GM18909 (cell line): ENCODE results near the gene CMTM2.
"Not testable (repeated sequence)": the region's sequence is repeated elsewhere in the genome, so short reads cannot be mapped to it uniquely, and the experiment has no call there.

ENCODE experiments used
- ATAC-seq: cut with Tn5 transposase; IDR thresholded peaks from one replicate; pipeline ENCODE4 v1.9.1; 2021; ENCODE audit warnings: mild to moderate bottlenecking; ENCODE audit not compliant: unreplicated experiment, poor library complexity

The CMTM2 gene

DNA sequence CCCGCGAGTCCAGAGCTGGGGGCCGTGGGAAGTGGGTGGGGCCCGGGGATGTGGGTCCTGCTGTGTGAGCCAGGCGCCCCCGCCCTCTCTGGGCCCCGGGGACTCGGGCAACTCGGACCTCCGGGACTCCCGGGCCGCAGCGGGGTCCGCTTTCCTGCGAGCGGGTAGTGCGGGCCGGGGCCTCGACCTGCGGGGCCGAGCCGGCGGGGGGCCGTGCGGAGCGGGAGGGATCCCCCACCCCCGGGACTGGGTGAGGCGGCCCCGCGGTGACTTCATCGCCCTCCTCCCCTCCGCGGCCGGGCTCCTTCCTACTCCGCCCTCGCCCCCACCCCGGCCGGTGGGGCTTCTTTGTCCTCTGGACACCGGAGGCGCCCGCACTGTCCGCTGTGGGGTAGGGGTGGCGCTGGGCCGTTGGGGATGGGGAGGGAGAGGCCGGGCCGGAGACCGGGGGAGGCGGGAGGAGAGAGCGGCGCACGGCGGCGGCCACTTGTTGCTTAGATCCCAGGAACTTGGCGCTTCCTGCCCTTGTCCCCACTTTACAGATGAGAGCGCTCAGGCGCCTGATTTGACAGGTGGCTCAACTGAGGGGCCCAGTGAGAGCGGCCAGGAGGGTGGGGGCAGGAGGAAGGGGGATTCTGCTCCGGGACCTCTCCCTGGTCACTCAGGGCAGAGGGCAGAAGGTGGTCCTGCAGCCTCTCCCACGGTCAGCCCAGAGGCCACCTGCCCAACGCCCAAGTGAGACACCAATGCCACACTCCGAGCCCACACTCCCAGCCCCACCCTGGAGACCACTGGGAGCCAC, 26.1 kb downstream of the CMTM2 start:
- peak; percentile 7 for ATAC-seq

DNA sequence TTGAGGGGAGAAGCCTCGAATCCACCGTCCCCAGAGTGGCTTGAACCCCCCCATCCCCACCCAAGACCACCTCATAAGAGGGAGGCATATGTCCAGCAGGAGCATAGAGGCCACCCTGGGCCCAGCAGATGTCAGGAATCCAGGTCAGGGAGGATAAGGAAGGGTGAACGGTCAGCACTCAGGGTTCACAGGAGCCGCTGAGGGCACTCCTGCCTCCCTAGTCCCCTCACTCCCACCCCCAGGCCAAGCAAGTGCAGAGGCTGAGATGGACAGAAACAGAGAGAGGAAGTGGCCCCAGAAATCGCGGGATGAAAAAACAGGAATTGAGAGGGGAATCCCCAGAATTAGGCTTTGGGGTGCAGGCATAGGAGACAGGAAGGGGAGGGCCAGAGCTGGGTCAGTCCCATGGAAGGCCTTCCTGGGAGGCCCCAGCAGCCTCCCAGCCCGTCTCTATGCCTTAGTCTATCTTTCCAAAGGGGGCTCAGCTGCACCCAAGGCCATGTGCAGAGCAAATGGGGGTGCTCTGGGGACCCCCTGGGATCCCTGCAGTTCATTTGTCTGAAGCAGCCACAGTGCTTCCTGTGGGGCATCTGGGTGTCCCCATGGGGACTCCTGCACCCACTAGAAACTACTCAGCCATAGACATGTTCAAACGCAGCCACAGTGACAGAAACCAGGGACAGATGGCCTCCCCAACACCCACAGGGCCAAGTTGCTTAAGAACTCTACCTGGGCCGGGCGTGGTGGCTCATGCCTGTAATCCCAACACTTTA, 26.9 kb downstream of the CMTM2 start:
- peak; percentile 64 for ATAC-seq

DNA sequence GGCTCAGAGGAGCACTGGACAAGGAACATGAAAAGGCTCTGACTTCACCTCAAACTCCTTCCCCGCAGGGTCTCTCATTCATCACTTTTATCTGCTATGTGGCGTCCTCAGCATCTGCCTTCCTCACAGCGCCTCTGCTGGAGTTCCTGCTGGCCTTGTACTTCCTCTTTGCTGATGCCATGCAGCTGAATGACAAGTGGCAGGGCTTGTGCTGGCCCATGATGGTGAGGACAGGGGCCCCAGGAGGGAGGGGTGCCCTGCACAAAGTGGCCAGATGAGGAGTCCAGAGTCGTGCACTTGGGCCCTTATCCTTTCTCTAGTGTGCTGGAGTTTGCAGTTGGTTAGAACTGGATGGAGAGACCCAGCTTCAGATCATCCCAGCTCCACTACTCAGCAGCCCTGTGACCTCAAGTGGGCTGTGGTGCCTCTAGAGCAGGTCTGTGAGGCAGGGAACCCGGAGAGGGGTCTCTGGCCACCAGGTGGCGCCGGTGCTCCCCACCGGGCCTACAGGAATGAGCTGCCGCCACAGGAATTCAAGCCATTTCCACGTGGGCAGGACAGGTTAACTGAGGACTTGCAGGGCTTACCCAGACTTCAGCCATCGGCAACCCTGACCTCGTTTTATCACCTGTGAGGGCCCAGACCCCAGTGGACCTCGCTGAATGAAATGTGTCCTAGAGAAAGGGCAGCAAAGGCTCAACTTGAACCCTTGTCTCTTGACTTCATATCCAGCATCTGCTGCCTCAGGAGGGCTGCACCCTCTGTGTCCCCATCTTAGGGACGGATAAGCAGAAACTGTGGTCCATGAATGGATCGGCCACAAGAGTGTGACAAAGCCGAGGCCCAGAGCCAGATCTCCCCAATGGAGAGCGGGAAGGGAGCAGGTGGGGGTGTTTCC, 29.2 kb downstream of the CMTM2 start:
- ATAC-seq: peak; percentile 42

DNA sequence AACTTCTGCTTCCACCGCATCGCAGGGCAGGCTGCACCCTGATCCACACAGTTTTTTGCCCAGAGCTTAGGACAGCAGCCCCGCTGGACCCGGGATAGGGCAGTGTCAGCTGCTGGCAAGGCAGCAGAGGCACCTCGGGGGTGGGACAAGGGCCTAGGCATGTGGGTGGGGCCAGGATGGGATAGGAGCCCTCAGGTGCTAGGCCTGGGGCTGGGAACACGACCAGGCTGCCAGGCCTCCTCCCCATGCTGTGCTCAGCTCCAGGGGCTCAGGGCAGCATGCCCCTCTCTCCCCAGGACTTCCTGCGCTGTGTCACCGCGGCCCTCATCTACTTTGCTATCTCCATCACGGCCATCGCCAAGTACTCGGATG, 29.9 kb downstream of the CMTM2 start:
- no peak for ATAC-seq

DNA sequence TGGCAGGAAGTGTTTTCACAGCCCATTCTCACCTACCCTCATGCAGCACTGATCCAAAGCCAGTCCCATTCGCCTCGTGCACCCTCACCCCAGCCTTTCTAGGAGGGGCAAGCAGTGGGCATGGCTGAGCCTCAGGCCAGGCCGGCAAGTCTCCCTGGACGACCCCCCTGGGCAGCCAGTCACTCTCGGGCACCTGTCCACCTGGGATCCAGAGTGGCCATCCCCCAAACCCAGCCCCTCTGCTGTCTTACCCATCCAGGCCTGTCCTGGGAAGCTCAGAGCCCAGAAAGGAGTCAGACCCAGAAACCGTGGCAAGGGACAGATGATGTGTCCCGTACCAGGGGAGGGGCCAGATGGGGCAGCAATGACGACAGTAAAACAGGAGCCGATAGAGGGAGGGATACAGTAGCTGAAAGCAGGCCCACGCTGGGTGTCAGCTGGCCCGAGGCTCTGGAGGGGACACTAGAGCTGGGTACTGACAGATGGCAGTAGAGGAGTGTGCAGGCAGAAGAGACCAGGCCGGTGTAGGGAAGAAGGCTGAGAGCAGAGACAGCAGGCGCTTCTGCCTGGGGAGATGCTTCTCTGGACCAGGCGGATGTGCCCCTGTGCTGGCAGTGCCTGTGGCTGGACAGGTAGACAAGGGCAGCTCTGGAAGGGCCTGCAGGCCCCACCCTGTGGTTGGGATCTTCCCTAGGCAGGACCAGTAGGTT, 31.0 kb downstream of the CMTM2 start:
- ATAC-seq: no peak

DNA sequence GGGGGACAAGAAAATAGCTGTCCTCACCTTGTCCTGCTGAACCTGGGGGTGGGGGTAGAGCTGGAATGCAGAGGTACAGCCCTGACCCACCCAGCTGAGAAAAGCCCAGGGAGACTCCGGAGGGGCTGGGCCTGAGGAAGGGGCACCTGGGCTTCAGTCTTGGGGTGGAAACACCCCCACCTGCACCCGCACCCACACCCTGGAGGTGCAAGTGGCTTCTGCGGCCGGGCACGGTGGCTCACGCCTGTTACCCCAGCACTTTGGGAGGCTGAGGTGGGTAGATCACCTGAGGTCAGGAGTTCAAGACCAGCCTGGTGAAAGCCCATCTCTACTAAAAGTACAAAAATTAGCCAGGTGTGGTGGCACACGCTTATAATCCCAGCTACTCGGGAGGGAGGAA, 32.6 kb downstream of the CMTM2 start:
- not testable (repeated sequence) for ATAC-seq

DNA sequence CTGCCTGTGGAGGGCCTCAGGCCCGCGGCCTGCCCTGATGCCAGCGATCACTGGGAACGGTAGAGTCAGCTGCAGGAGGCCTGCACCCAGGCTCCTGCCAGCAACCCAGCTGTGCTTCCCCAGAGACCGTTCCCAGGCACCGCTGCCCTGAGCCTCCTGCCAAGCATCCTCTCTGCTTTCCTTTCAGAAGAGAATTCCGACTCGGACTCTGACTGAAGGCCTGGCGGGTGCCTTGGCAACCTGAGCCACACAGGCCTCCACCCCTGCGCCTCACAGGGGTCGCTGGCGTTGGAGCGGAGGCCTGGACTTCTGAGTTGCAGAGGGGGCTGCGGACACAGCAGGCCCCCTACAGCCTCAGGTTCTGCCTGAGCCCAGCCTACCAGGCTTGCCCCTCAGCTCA, 33.2 kb downstream of the CMTM2 start:
- ATAC-seq: no peak

DNA sequence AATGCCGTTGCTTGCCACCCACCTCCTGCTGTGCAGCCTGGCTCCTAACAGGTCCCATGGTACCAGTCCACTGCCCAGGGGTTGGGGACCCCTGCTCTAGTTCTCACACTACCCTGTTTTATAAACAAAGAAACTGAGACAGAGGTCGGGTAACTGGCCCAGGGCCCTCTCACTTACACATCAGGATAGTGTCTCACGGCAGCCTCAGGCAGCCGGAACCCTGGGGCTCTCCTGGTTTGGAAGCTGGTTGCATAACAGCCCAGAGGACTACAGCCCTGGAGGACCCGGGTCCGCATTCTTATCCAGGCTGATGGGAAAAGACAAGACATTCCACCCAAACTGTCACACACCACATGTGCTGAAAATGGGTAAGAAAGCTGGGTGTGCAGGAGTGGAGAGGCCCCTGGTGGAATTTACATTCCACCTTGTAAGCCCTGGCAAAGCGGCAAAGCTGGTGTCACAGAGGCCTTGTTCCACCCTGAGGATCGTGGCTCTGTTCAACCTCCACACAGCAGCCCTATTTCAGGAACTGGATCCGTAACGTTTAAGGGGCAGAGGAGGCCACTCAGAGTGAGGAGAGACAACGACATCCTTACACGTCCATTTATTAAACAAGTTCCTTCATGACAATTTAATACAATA, 35.0 kb downstream of the CMTM2 start:
- no peak for ATAC-seq

DNA sequence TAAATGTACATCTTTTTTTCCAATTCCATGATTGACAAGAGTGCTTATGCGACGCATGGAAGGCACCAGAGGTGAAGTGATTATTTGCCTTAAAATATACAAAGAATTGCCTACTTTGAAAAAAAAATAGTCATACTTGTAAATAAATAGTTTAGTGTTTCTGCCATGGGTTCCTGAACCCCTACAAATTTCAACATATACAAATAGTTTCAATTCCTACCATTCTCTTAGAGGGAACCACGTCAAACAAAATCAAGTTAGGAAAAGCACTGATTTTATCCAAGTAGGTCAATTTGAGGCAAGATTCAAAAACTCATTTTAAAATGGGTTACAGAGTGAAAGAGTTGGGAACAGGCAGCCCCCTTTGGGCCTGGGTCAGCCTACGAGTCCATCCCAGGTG, 36.9 kb downstream of the CMTM2 start:
- no peak for ATAC-seq

DNA sequence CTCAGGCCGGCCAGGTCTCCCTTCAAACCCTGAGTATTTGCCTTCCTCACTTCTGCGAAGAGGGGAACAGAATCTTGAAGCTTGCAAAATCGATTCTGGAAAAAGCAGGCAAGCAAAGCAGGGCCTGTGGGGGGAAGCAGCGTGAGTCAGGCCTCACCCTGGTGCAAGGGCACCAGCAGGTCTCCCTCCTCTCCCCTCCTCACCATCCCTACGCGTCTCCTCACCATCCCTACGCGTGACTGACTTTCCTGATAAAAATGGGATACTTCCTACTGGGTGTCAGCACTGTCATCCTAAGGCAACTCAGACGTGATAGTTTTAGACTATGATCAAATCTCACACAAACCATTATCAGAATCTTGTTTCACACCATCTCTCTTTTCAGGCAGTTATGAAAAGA, 37.3 kb downstream of the CMTM2 start:
- ATAC-seq: no peak

DNA sequence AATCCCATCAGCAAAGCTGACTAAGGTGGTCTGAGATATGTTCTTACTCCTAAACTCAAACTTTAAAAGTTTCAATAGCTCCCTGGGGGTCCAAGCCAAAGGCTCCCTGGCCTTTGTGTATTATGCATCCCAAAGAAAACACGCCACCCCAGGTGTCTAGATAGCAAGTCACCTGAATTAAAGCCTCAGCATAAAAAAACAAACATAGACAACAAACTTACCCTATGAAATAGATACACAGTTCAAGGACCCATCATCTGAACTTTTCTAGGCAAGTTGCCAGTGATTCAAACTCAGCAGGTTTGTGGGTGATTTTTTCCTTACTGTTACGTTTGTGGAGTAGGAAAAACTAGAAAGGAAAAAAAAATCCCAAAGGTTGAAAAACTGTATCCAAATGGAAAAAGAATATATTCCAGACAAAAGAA, 37.8 kb downstream of the CMTM2 start:
- ATAC-seq: no peak

DNA sequence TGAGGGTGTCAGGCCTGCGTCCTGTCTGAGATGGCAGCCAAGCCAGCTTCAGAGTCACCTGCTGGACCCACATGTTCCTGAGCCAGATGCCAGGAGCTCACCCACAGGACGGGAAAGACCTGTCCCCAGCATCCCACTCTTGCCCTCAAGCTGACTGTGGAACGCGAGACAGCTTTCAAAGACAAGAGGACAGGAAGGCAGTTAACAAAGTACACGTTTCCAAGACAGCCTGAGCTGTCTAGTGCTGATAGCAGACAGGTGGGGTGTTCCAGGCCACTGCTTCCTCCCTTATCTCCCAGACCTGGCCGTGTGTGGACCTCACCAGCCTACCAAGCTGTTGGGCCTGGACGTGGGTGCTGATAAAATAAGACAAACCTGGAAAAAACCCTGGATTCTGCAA, 38.5 kb downstream of the CMTM2 start:
- no peak for ATAC-seq

DNA sequence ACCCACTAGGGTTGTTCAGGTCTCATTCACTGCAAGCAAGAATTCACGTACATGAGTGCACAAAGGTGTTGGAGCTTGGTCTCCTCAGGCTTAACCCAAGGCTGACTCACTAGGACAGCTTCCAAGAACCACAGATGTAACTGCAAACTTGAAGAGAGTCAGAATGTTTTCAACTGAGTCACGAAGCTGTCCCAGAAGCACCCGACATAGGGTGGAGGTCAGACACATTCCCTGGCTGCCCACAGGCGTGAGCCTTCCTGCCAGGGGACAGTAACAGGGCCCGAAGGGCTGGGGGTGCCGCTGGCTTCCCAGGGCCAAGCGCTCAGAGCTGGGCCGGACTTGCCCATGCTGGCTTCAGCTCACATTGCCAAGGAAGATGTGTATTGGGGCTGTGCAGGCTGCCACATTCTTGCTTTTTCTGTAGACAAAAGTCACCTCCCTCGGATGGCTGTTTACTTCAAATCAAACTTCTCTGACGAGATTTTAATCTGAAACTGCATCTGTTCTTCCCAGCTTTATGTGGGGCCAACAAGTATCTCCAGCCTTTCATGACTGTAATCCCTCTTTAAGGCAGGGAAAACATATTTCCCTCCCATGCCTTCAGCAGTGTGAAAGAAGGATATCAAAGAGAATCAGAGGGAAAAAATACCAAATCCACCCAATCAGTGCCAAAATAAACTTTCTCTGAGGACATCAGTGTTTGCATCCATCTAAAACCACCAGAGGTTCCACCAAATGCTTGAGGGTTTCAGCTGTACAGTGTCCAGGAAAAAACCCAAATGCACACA, 39.5 kb downstream of the CMTM2 start:
- no peak for ATAC-seq

DNA sequence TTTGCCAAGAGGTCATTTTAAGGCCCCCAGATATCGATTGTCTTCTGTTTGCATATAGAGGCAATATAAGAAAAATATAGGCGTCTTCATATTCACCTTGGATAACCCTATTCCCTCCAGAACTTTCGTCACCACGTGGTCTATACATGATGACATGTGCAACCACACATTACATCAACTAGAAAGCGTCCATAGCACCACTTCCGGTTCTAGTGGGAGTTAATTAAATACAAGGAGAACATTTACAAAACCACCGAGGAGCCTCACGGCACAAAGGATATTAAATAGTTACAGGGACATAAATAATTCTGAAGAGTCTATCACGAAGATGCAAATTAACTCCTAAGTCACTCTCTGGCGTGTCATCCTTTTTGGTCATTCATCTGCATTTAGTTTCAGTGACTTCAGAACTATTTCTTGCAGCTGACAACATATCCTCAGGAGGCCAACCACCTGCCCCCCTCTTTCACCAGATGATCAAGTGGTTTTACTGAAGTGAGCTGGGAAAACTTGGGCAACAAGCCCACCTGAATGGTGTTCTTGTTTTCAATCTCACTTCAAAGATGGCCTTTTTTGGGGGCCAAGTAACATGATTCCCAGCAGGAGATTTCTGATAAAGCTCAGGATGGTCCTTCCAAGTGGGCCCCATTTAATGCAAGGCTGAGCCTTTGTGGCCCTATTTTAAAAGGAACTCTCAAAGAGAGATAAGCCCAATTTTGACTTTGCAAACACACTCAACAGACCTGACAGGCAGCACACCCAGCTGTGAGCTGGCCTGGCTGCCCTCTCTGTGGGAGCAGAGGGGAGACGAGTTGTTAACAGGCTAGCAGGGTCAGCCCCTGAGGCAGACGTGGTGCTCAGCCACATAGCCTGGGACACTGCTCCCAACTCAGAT, 40.5 kb downstream of the CMTM2 start:
- no peak for ATAC-seq

DNA sequence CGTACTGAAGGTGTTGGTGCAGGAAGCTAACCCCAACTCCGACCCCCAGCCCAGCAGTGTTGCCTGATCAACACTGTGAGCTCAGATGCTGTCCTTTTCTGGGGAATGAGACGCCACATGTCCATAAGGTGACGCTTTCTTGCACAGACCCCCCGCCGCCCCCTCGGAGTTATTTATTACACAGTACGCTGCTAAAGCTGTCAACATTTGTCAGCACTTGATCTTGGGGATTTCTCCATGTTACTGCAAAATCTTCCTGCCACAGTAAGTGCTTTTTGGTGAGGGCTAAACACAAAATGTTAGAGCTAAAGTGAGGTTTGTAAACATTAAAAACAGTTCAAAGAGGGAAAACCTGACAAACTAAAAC, 41.1 kb downstream of the CMTM2 start:
- ATAC-seq: no peak

DNA sequence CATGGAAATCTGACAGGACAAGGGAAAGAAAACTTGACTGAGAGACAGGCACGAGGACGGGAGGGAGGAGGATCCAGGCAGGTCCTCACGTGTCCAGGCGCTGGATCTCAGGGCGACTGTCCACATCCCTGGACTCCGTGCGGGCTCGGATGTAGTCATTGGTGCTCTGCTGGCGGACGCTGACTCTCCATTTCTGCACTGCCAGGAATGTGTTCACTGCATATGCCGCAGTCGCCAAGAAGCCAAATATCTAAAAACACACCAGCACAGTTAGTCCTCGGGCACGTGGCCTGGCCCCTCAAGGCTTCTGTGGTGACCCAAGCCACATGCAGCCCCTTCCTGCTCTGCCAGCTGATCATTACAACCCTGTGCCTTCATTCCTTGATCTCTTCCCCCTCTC, 42.7 kb downstream of the CMTM2 start:
- no peak for ATAC-seq

DNA sequence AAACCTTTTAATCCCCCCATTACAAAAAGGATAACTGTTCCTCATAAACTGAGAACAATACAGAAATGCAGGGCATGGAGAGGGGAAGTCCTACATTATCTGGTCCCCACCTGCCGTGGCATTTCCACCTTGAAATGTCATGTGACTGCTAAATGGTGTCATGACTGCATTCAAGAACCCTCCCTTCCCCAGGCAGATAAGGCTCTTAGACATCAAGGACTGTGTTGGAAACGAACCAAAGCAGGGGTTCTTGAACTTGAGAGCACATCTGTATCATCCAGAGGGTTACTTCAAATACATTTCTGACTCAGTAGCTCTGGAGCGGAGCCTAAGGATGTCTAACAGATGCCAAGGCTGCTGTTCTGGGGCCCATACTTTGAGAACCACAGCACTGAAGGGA, 43.6 kb downstream of the CMTM2 start:
- ATAC-seq: no peak

DNA sequence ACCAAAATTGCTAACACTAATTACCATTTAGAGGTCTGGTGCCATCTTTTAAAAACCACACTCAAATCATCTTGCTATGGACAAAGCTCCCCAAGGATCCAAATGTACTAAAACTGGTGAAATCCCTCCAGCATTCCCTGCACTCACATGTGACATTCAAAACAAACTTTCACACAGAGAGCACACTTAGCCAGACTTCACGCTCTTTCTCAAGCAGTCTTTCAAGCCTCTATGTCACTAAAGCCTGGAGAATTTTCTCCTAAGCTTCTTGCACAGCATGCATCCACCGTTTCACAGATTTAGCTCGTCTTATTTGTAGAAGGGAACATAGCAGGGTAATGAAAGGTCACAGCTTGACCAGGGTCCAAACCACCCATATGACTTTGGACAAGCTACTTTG, 44.5 kb downstream of the CMTM2 start:
- ATAC-seq: no peak
